ENCODE data around the gene KCTD16. TPM values are rescaled to one million over a fixed set of nuclear protein-coding genes. Genes with fewer than 3 reads are reported as not detected.

KCTD16 gene
- polyA plus RNA-seq, 1 of the 3 experiments (the other 2 are of a cell fraction) = 0.03 TPM

DNA sequence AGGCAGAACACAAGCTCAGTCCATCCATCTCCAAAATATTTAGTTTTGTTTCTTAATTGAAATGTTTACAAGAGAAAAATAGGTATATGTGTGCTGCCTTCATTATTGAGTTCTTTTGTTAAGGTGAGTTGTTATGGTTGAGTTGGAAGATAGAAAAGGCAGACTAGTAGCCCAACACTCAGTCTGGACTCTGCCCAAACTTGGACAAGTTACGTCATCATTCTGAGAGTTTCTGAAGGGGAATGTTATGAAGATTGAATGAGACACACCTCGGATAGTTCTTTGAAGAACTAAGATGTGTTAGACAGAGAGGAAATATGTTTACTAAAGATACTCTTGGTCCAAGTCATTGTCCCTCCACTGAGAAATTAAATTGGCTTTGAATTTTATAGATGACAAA lies 245.5 kb downstream of the KCTD16 start:
- ChIA-PET CTCF (no interaction called here), POLR2A (no interaction called here)

More for the DNA sequence above, 245.5 kb downstream of the KCTD16 start:
- Histone ChIP-seq H3K9ac (no peak overlapping the region), H3K79me2 (ENCODE audit: insufficient read depth) (no peaks in the 10 kb centered on the region), H3K27ac (ENCODE audit: low read depth in 2 of 2, low read length in 1 of 2) (no peak overlapping the region), H3K4me1 (ENCODE audit: control insufficient read depth in 1 of 2, insufficient read depth in 2 of 2, low read depth in 1 of 2, low read length in 1 of 2) (no peaks in the 10 kb centered on the region), H3K4me2 (no peak overlapping the region), H3K9me3 (no peaks in the 10 kb centered on the region), H4K20me1 (ENCODE audit: insufficient read depth) (no peaks in the 10 kb centered on the region), H3F3A (replicated peaks; ENCODE audit: insufficient read depth) (no peaks in the 10 kb centered on the region), H3K27me3 (ENCODE audit: insufficient read depth) (no peaks in the 10 kb centered on the region), H2AFZ (ENCODE audit: low read depth) (no peak overlapping the region), H3K9me2 (no peaks in the 10 kb centered on the region), H3K36me3 (replicated peaks in 1 of 2; ENCODE audit: control insufficient read depth in 1 of 2, insufficient read depth in 2 of 2, low read length in 1 of 2) (no peaks in the 10 kb centered on the region), H3K4me3 (ENCODE audit: low read depth in 2 of 2, low read length in 1 of 2) (no peak overlapping the region)
- DNase-seq = no peak
- 32% methylated on average over 2 of the region's 2 CpGs for WGBS (ENCODE audit: low lambda C conversion rate)
- TF ChIP-seq YY1 (IDR thresholded peaks at IDR 0.05; ENCODE audit: low read depth) (no peak), JUND (IDR thresholded peaks at IDR 0.05) (no peak), SIN3A (IDR thresholded peaks at IDR 0.05; ENCODE audit: borderline replicate concordance, low read depth, low read length) (no peak), NRF1 (IDR thresholded peaks at IDR 0.05; ENCODE audit: low read depth, low read length) (no peak), FOXM1 (IDR thresholded peaks at IDR 0.05; ENCODE audit: low read depth) (no peak), MEF2A (IDR thresholded peaks at IDR 0.05; ENCODE audit: borderline replicate concordance, low read depth) (no peak), TEAD4 (IDR thresholded peaks at IDR 0.05; ENCODE audit: borderline replicate concordance, insufficient read depth) (no peak), TCF12 (IDR thresholded peaks at IDR 0.05) (no peak), FOXJ3 (CRISPR knock-in tag; IDR thresholded peaks at IDR 0.05) (no peak), POLR2AphosphoS5 (IDR thresholded peaks at IDR 0.05; ENCODE audit: low read depth, low read length) (no peak), GATA2 (CRISPR knock-in tag; IDR thresholded peaks at IDR 0.05) (no peak), SMC3 (IDR thresholded peaks at IDR 0.05; ENCODE audit: low read depth, low read length) (no peak), EZH2phosphoT487 (IDR thresholded peaks at IDR 0.05; ENCODE audit: borderline replicate concordance, low read depth) (no peak), REST (IDR thresholded peaks at IDR 0.05; ENCODE audit: low read depth, low read length) (no peak), PBX3 (IDR thresholded peaks at IDR 0.05) (no peak), RXRA (IDR thresholded peaks at IDR 0.05; ENCODE audit: borderline replicate concordance, low read depth) (no peak), FOSL2 (IDR thresholded peaks at IDR 0.05; ENCODE audit: borderline replicate concordance, low read depth) (no peak)
- TF ChIP-seq, protein P1, sequence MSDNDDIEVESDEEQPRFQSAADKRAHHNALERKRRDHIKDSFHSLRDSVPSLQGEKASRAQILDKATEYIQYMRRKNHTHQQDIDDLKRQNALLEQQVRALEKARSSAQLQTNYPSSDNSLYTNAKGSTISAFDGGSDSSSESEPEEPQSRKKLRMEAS (IDR thresholded peaks at IDR 0.05; ENCODE audit: low read depth) = no peak

All from SK-N-SH (cell line).